ENCODE data around the gene SPTAN1.

Gene SPTAN1

DNA sequence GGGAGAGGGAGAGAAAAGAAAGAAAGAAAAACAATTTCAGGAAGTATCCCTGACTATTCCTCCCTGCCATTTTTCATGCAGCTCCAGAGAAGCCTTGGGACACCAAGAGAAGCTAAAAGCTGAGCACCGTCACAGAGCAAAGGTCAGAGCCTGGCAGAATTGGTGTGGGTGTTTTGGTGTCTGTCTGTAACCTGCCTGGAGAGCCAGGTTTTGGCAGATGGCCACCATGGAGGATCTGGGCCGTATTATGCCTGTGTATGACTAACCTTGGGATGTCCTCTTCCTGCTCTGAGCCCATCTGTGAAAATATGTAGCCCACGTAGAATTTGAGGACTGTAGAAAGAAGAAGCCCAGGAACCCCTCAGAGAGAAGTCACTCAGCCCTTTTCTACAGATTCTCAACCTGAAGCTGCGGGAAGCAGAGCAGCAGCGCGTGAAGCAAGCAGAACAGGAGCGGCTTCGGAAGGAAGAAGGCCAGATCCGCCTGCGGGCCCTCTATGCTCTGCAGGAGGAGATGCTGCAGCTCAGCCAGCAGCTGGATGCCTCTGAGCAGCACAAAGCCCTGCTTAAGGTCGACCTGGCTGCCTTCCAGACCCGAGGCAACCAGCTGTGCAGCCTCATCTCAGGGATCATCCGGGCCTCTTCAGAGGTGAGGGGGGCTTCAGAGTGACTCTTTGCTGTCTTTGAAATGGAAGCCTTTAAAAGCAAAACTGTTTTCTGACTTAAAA is 29.0 kb upstream of the SPTAN1 start:
- DNase-seq (ENCODE audit: insufficient read length, low spot score) (no peak), FAIRE-seq (no peak)
- no peak for TF ChIP-seq CTCF (IDR thresholded peaks at IDR 0.05; ENCODE audit: insufficient read depth, missing control alignments)

- DNase-seq (ENCODE audit: insufficient read length, low spot score) = no peak
- no peak for TF ChIP-seq CTCF (IDR thresholded peaks at IDR 0.05; ENCODE audit: insufficient read depth, missing control alignments)
- FAIRE-seq = no peak
These were observed 25.7 kb upstream of the SPTAN1 start for GRCh38 chr9:128526720-128527119.

- no peak for TF ChIP-seq CTCF (IDR thresholded peaks at IDR 0.05; ENCODE audit: insufficient read depth, missing control alignments)
- DNase-seq (ENCODE audit: insufficient read length, low spot score) (no peak), FAIRE-seq (no peak)
These were observed 23.8 kb upstream of the SPTAN1 start for GRCh38 chr9:128528445-128529160.

GRCh38 chr9:128529191-128529590 is 23.2 kb upstream of the SPTAN1 start:
- TF ChIP-seq CTCF (IDR thresholded peaks at IDR 0.05; ENCODE audit: insufficient read depth, missing control alignments) = no peak
- FAIRE-seq (no peak), DNase-seq (ENCODE audit: insufficient read length, low spot score) (no peak)

DNA sequence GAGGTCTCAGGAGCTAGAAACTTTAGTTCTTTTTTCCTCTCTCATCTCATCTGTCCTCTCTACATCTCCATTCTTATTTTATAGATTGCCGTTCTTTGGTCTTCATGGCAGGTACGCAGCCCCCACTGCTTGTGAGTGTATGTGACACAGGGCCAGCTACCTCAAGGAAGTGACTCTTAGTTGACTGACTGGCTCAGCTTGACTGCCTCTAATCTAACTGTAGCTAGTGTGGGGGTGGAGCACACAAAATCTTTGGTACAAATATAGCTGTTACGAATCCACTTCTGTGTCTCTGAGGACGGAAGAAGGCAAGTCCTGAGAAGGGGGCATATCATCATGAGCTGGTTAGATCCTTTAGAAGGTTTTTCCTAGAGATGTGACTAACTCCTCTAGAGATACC is 19.8 kb upstream of the SPTAN1 start:
- FAIRE-seq = no peak
- no peak for TF ChIP-seq CTCF (IDR thresholded peaks at IDR 0.05; ENCODE audit: insufficient read depth, missing control alignments)
- DNase-seq (ENCODE audit: insufficient read length, low spot score) = no peak

DNA sequence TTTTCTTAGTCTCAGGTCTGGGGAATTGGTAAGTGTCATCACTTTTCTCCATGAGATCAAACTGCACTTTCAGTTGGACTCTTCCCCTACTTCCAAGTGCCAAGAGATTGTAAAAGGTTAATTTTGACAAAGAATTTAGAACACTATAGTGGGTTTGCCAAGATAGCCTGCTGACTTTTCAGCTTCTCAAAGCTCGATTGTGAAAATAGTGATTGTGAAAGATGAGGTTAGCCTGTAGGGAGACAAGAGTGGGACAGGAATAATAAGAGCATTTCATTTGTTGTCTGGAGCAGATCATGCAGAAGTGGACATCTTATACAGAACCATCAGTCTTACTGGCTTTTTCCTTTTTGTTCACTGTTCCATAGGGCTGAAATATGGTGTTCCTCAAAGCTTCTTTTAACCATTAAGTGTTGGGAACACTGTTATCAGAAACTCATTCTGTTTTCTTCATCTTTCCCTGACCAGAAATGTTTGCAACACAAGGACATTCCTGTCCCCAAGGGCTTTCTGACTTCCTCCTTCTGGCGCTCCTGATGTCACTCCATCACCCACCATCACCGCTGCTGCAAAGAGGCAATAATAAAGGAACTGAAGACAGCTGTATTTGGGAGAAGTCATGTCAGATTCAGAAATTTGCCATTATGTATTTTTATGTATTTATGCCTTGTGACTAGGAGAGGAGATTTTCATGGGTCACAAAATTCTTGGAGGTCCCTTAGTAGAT is 11.6 kb upstream of the SPTAN1 start:
- TF ChIP-seq CTCF (IDR thresholded peaks at IDR 0.05; ENCODE audit: insufficient read depth, missing control alignments) = no peak
- FAIRE-seq (no peak), DNase-seq (ENCODE audit: insufficient read length, low spot score) (no peak)

Measured in D721Med (cell line).